GM12878 (cell line): ENCODE data around the gene E2F7. TPM values are rescaled to one million over a fixed set of nuclear protein-coding genes. Genes with fewer than 3 reads are reported as not detected.

Experiments used
- ATAC-seq: fragments of 200-7000 bp; cut with Tn5 transposase; 3 replicates; pipeline ENCODE4 v1.9.1; 2020; ENCODE audit warnings: mild to moderate bottlenecking, moderate library complexity
- BruUV-seq: library from RNA; stranded (reverse); fragments of 400-500 nt; replicated peaks from 2 replicates; lab custom pipeline; 2021; lab: Mats Ljungman, UMichigan
- CTCF ChIA-PET: fragments of 300-600 bp; sonication (Branson Sonifier 250); formaldehyde crosslinking; extraction: SDS; loops from one replicate; lab custom pipeline; 2021; ENCODE audit warnings: inconsistent platforms; lab: Yijun Ruan, JAX
- POLR2A ChIA-PET: fragments of 350-600 bp; formaldehyde crosslinking; extraction: SDS; loops from one replicate; lab custom pipeline; 2021; ENCODE audit warnings: inconsistent platforms; lab: Charles Lee
- RAD21 ChIA-PET: fragments of 300-600 bp; sonication (Branson Sonifier 250); formaldehyde crosslinking; loops from one replicate; lab custom pipeline; 2023; ENCODE audit warnings: antibody characterized with exemption; ENCODE audit not compliant: unreplicated experiment; lab: Charles Lee
- SMC1A ChIA-PET: fragments of 300-600 bp; sonication (Branson Sonifier 250); formaldehyde crosslinking; loops from one replicate; lab custom pipeline; 2023; ENCODE audit not compliant: unreplicated experiment, uncharacterized antibody; lab: Charles Lee
- DNase-seq: peaks from one replicate; pipeline ENCODE4 v3.0.0-alpha.2; 2011; ENCODE audit warnings: low read depth, low spot score
- FAIRE-seq: peaks from 3 replicates; lab custom pipeline; 2011; peaks lifted over from hg19 to GRCh38; lab: Jason Lieb, UNC
- H2AFZ ChIP-seq: 2 replicates; pipeline ENCODE4 v1.6.0; 2011; ENCODE audit warnings: low read depth, low read length, control low read depth; ENCODE audit not compliant: control insufficient read depth
- H3K27ac ChIP-seq: 2 replicates; pipeline ENCODE4 v1.5.1; 2011; ENCODE audit warnings: control low read depth; ENCODE audit not compliant: control insufficient read depth, insufficient read depth
- H3K27me3 ChIP-seq, 2 experiments: replicated peaks in 1 of 2; 2 replicates each; pipeline versions ENCODE4 v1.6.0 to v1.6.1; 2011; ENCODE audit warnings: low read length in 1 of 2; ENCODE audit not compliant: control insufficient read depth in 2 of 2, insufficient read depth in 2 of 2
- H3K36me3 ChIP-seq, 2 experiments: 2 replicates each; pipeline ENCODE4 v1.5.1; 2011; ENCODE audit warnings: low read length in 1 of 2; ENCODE audit not compliant: control insufficient read depth in 2 of 2, insufficient read depth in 2 of 2
- H3K4me1 ChIP-seq: 2 replicates; pipeline ENCODE4 v1.6.1; 2011; ENCODE audit warnings: mild to moderate bottlenecking, low read length, moderate library complexity, mixed read lengths; ENCODE audit not compliant: control insufficient read depth, insufficient read depth
- H3K4me2 ChIP-seq: 2 replicates; pipeline ENCODE4 v1.6.0; 2011; ENCODE audit warnings: control low read depth; ENCODE audit not compliant: control insufficient read depth, insufficient read depth
- H3K4me3 ChIP-seq: fragments of 200-600 bp; sonication (generic); 2 replicates; pipeline ENCODE4 v1.5.1; 2016
- H3K79me2 ChIP-seq: 2 replicates; pipeline ENCODE4 v1.6.0; 2011; ENCODE audit warnings: low read length; ENCODE audit not compliant: control insufficient read depth, insufficient read depth
- H3K9ac ChIP-seq: 2 replicates; pipeline ENCODE4 v1.8.0; 2011; ENCODE audit warnings: low read length, control low read depth, mixed read lengths; ENCODE audit not compliant: control insufficient read depth, insufficient read depth
- H3K9me3 ChIP-seq: replicated peaks from 3 replicates; pipeline ENCODE4 v1.5.1; 2011; ENCODE audit warnings: mild to moderate bottlenecking, low read length; ENCODE audit not compliant: control insufficient read depth, insufficient read depth
- H4K20me1 ChIP-seq: 2 replicates; pipeline ENCODE4 v1.6.0; 2011; ENCODE audit not compliant: control insufficient read depth, insufficient read depth
- BHLHE40 ChIP-seq, 2 experiments: fragments of 450-650 bp in 1 of 2; IDR thresholded peaks; 2 replicates each; pipeline ENCODE4 v1.6.1; 2011 to 2017; ENCODE audit warnings: low read depth in 2 of 2, borderline replicate concordance in 1 of 2, improper control_type of control experiment in 1 of 2, low read length in 1 of 2, mild to moderate bottlenecking in 1 of 2
- CHD2 ChIP-seq: IDR thresholded peaks from 2 replicates; pipeline ENCODE4 v1.6.1; 2011; ENCODE audit warnings: low read depth, low read length, improper control_type of control experiment, borderline replicate concordance
- FOXK2 ChIP-seq: fragments of 450-650 bp; IDR thresholded peaks from 2 replicates; pipeline ENCODE4 v1.6.1; 2017; ENCODE audit warnings: mild to moderate bottlenecking, moderate library complexity
- HDGF ChIP-seq: fragments of 450-650 bp; IDR thresholded peaks from 2 replicates; pipeline ENCODE4 v1.6.1; 2016; ENCODE audit warnings: antibody characterized with exemption
- JUND ChIP-seq: IDR thresholded peaks from 2 replicates; pipeline ENCODE4 v1.6.1; 2012; ENCODE audit warnings: low read depth, mild to moderate bottlenecking, low read length, improper control_type of control experiment, moderate library complexity
- KDM1A ChIP-seq: fragments of 200-600 bp; sonication (generic); IDR thresholded peaks from 2 replicates; pipeline ENCODE4 v1.6.1; 2016; ENCODE audit warnings: borderline replicate concordance
- MEF2B ChIP-seq: fragments of 450-650 bp; IDR thresholded peaks from 2 replicates; pipeline ENCODE4 v1.6.1; 2018; ENCODE audit warnings: mild to moderate bottlenecking, moderate library complexity; ENCODE audit not compliant: partially characterized antibody, poor library complexity, severe bottlenecking
- MTA3 ChIP-seq: IDR thresholded peaks from 2 replicates; pipeline ENCODE4 v1.6.1; 2012; ENCODE audit warnings: low read length, inconsistent platforms, borderline replicate concordance
- NFYA ChIP-seq: IDR thresholded peaks from 2 replicates; pipeline ENCODE4 v1.6.1; 2011; ENCODE audit warnings: low read depth, mild to moderate bottlenecking, low read length, improper control_type of control experiment, borderline replicate concordance
- RAD21 ChIP-seq: IDR thresholded peaks from 2 replicates; pipeline ENCODE4 v1.6.1; 2011; ENCODE audit warnings: mild to moderate bottlenecking, low read depth, low read length, moderate library complexity; ENCODE audit not compliant: insufficient read depth
- SMAD5 ChIP-seq: IDR thresholded peaks from 2 replicates; pipeline ENCODE4 v1.6.1; 2016; ENCODE audit warnings: antibody characterized with exemption, low read depth
- SP1 ChIP-seq: IDR thresholded peaks from one replicate; pipeline ENCODE4 v1.6.1; 2011; ENCODE audit warnings: low read depth, low read length
- STAT1 ChIP-seq: fragments of 450-650 bp; conservative IDR thresholded peaks from 2 replicates; pipeline ENCODE4 v1.6.1; 2014; ENCODE audit warnings: antibody characterized with exemption, mild to moderate bottlenecking
- TBL1XR1 ChIP-seq: IDR thresholded peaks from 2 replicates; pipeline ENCODE4 v1.6.1; 2012; ENCODE audit warnings: low read depth, low read length, improper control_type of control experiment
- TCF3 ChIP-seq: IDR thresholded peaks from 2 replicates; pipeline ENCODE4 v1.6.1; 2012; ENCODE audit warnings: low read depth, mild to moderate bottlenecking, low read length, borderline replicate concordance; ENCODE audit not compliant: insufficient read depth
- ZNF207 ChIP-seq: fragments of 450-650 bp; IDR thresholded peaks from 2 replicates; pipeline ENCODE4 v1.6.1; 2014; ENCODE audit warnings: antibody characterized with exemption, mild to moderate bottlenecking, borderline replicate concordance
- ZNF217 ChIP-seq: fragments of 450-650 bp; IDR thresholded peaks from 2 replicates; pipeline ENCODE4 v1.6.1; 2017; ENCODE audit warnings: antibody characterized with exemption, mild to moderate bottlenecking
- WGBS: methylation state at CpG from one replicate; pipeline ENCODE4 v1.1.6; 2016; ENCODE audit warnings: low lambda C conversion rate; ENCODE audit not compliant: insufficient replicate concordance, insufficient coverage; ENCODE audit errors: missing lambda C conversion rate; 5-methylcytosine and 5-hydroxymethylcytosine counted together
- in situ Hi-C: fragments of 300-500 bp; cut with MboI; formaldehyde crosslinking; loops from 9 replicates; pipeline ENCODE4 v1.14.3; 2018; ENCODE audit warnings: mixed read lengths
- intact Hi-C: fragments of 100-400 bp; cut with micrococcal nuclease; formaldehyde crosslinking; loops from one replicate; pipeline ENCODE4 v1.14.2; 2022; ENCODE audit not compliant: unreplicated experiment
- polyA plus RNA-seq, 11 experiments: library from polyadenylated mRNA; depleted of rRNA in 4 of 11; unstranded in 6 of 11; stranded (reverse) in 5 of 11; fragments of >200 nt; fragmentation: Nextera tagmentation in 4 of 11; fragmentation: Illumina TruSeq in 1 of 11; extraction: Ambion mirVana in 4 of 11; extraction: Trizol in 1 of 11; gene quantifications; 1 replicate in 1 of 11; 2 replicates in 10 of 11; pipeline versions ENCODE4 v1.2.1 to v1.2.3, GENCODE V29; 2011 to 2016; ENCODE audit warnings: inconsistent platforms in 2 of 11, missing spikeins in 2 of 11, low read depth in 1 of 11
- total RNA-seq, 4 experiments: library from RNA; depleted of rRNA in 3 of 4; stranded (reverse); fragments of >200 nt in 3 of 4; fragmentation: Illumina TruSeq in 1 of 4; extraction: Trizol in 1 of 4; gene quantifications; 2 replicates each; pipeline versions ENCODE4 v1.2.1 to v1.2.3, GENCODE V29; 2013 to 2021
- TF ChIP-seq, protein P1 (sequence below): IDR thresholded peaks from 2 replicates; pipeline ENCODE4 v1.6.1; 2011; ENCODE audit warnings: mild to moderate bottlenecking, low read depth, low read length, moderate library complexity; ENCODE audit not compliant: insufficient replicate concordance
- TF ChIP-seq, protein P2 (sequence below): fragments of 450-650 bp; conservative IDR thresholded peaks from 2 replicates; pipeline ENCODE4 v1.6.1; 2017; ENCODE audit warnings: mild to moderate bottlenecking, moderate library complexity

Gene E2F7
- total and polyA plus RNA-seq, 10 of the 15 experiments (the other 5 are each of a cell fraction or from before 2014, with no cell fraction given) = 5.6 to 32.1 (median 19.9) TPM

DNA sequence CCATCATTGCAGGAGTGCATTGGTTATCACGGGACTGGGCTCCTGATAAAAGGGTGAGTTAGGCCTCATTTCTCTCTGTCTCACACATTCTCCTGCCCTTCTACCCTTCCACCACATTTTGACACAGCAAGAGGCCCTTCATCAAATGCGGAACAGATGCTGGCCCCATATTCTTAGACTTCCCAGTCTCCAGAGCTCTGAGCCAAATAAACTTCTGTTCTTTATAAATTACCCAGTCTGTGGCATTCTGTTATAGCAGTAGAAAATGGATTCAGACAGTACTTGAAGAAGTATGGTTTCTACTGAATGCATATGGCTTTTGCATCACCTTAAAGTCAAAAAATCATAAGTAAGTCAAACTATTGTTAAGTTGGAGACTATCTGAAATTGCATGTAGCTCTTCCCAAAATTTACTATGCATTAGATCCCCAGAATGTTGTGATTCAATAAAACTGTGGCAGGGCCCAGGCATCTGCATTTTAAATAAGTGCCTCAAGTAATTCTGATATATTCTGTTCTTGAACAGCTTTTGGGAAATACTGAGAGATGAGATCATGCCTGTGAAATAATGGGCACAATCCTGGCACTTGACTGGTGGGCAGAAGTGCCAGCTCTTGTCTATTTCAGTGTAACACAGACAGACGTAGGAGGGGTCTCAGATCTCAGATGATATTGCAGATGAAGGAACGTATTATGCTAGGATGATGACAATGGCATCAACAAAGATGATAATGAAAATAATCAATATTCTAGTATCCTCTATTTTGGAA lies 68.2 kb downstream of the E2F7 start (continued):
- TF ChIP-seq NFYA = no peak
- TF ChIP-seq MTA3 = no peak
- no peak for TF ChIP-seq KDM1A
- TF ChIP-seq, protein P1, sequence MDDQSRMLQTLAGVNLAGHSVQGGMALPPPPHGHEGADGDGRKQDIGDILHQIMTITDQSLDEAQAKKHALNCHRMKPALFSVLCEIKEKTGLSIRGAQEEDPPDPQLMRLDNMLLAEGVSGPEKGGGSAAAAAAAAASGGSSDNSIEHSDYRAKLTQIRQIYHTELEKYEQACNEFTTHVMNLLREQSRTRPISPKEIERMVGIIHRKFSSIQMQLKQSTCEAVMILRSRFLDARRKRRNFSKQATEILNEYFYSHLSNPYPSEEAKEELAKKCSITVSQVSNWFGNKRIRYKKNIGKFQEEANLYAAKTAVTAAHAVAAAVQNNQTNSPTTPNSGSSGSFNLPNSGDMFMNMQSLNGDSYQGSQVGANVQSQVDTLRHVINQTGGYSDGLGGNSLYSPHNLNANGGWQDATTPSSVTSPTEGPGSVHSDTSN = no peak
- TF ChIP-seq TBL1XR1 = no peak
- no peak for TF ChIP-seq ZNF217
- TF ChIP-seq ZNF207 = no peak

DNA sequence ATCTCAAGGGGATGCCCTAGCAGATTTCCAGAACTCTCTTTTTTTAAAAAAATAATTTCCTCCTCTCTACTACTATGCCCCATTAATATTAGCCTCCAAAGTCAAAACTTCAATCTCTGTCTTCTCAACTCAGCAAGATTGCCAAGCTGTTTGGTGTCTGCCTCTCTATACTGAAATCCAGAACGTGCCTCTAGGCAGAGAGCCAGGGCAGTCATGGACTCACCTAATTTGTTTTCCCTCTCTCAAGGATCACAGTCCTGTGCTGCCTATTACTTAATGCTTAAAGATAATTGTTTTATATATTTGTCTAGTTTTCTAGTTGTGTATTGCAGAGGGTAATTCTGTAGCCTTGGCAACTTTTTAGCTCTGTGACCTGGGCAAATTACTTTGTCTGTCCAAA lies 74.7 kb downstream of the E2F7 start:
- no TSS peak for BruUV-seq
- 0% methylated on average over 1 of the region's 1 CpG for WGBS
- Histone ChIP-seq H3K27me3 (no peaks in the 10 kb centered on the region; a peak in 1 of 4 replicates), H3K4me2 (no peak overlapping the region), H3K9ac (no peak overlapping the region), H3K9me3 (no peaks in the 10 kb centered on the region), H3K4me3 (no peak overlapping the region), H3K36me3 (no peaks in the 10 kb centered on the region), H3K4me1 (no peaks in the 10 kb centered on the region), H2AFZ (no peak overlapping the region), H3K79me2 (no peaks in the 10 kb centered on the region), H3K27ac (no peak overlapping the region), H4K20me1 (no peaks in the 10 kb centered on the region)
- no peak for ATAC-seq
- ChIA-PET POLR2A (no interaction called here), CTCF (no interaction called here), SMC1A (no interaction called here), RAD21 (no interaction called here)
- DNase-seq = no peak
- intact Hi-C loops = no loop called here
- FAIRE-seq = no peak
- in situ Hi-C loops = no loop called here
- TF ChIP-seq SP1 = no peak
- no peak for TF ChIP-seq RAD21
- TF ChIP-seq, protein P2, sequence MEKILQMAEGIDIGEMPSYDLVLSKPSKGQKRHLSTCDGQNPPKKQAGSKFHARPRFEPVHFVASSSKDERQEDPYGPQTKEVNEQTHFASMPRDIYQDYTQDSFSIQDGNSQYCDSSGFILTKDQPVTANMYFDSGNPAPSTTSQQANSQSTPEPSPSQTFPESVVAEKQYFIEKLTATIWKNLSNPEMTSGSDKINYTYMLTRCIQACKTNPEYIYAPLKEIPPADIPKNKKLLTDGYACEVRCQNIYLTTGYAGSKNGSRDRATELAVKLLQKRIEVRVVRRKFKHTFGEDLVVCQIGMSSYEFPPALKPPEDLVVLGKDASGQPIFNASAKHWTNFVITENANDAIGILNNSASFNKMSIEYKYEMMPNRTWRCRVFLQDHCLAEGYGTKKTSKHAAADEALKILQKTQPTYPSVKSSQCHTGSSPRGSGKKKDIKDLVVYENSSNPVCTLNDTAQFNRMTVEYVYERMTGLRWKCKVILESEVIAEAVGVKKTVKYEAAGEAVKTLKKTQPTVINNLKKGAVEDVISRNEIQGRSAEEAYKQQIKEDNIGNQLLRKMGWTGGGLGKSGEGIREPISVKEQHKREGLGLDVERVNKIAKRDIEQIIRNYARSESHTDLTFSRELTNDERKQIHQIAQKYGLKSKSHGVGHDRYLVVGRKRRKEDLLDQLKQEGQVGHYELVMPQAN = no peak
- TF ChIP-seq FOXK2 = no peak
- TF ChIP-seq CHD2 = no peak
- TF ChIP-seq HDGF = no peak
- TF ChIP-seq STAT1 = no peak
- no peak for TF ChIP-seq BHLHE40 (IDR thresholded peaks at IDR 0.05; ENCODE audit: borderline replicate concordance in 1 of 2, low read depth in 2 of 2, low read length in 1 of 2)
- no peak for TF ChIP-seq SMAD5
- TF ChIP-seq JUND = no peak
- no peak for TF ChIP-seq MEF2B
- TF ChIP-seq TCF3 = no peak
